HCT116 (cell line): ENCODE results near the gene TNFAIP8L3. TPM values are rescaled to one million over a fixed set of nuclear protein-coding genes. Genes with fewer than 3 reads are reported as not detected.

Experiments
- ATAC-seq: fragments of 200-7000 bp; cut with Tn5 transposase; 2 replicates; pipeline ENCODE4 v1.9.1; 2020; ENCODE audit warnings: mild to moderate bottlenecking, moderate library complexity
- BruUV-seq: library from RNA; stranded (reverse); fragments of 400-500 nt; replicated peaks from 2 replicates; lab custom pipeline; 2021; lab: Mats Ljungman, UMichigan
- CTCF ChIA-PET: fragments of 300-600 bp; sonication (Branson Sonifier 250); formaldehyde crosslinking; loops from one replicate; lab custom pipeline; 2021; ENCODE audit warnings: antibody characterized with exemption; lab: Charles Lee
- POLR2A ChIA-PET: fragments of 300-600, 350-600 bp; sonication (Branson Sonifier 250); formaldehyde crosslinking; loops from one replicate; lab custom pipeline; 2021; ENCODE audit warnings: antibody characterized with exemption; lab: Charles Lee
- RAD21 ChIA-PET, 2 experiments: fragments of 300-600 bp; sonication (Branson Sonifier 250); formaldehyde crosslinking; loops; one replicate each; lab custom pipeline; 2023; ENCODE audit warnings: low total read pairs in 2 of 2; ENCODE audit not compliant: uncharacterized antibody in 2 of 2, unreplicated experiment in 2 of 2, low non-redundant PET in 1 of 2; lab: Charles Lee
- DNase-seq: peaks from one replicate; pipeline ENCODE4 v3.0.0-alpha.2; 2010; ENCODE audit warnings: low read depth, low spot score
- H2AFZ ChIP-seq: fragments of 200-600 bp; shearing (Covaris generic), sonication (generic); 2 replicates; pipeline ENCODE4 v1.6.1; 2017; ENCODE audit warnings: low read depth, mixed run types, mixed read lengths, antibody characterized with exemption, low read length; ENCODE audit not compliant: poor library complexity, severe bottlenecking
- H3K27ac ChIP-seq: 2 replicates; pipeline ENCODE4 v1.5.1; 2012; ENCODE audit warnings: low read depth, low read length
- H3K27me3 ChIP-seq: fragments of 200-600 bp; sonication (generic); 2 replicates; pipeline ENCODE4 v1.6.1; 2016; ENCODE audit warnings: mixed run types, low read length, mixed read lengths; ENCODE audit not compliant: insufficient read depth
- H3K36me3 ChIP-seq, 2 experiments: fragments of 200-500 bp in 1 of 2; fragments of 200-600 bp in 1 of 2; sonication (Bioruptor generic) in 1 of 2; sonication (generic) in 1 of 2; 2 replicates each; pipeline versions ENCODE4 v1.5.1 to v1.6.1; 2014 to 2016; ENCODE audit warnings: low read length in 2 of 2, inconsistent platforms in 1 of 2, mixed read lengths in 1 of 2, mixed run types in 1 of 2; ENCODE audit not compliant: insufficient read depth in 2 of 2, control insufficient read depth in 1 of 2
- H3K4me1 ChIP-seq, 2 experiments: fragments of 200-600 bp in 1 of 2; sonication (generic) in 1 of 2; 2 replicates each; pipeline versions ENCODE4 v1.5.1 to v1.6.1; 2012 to 2017; ENCODE audit warnings: low read length in 2 of 2, inconsistent platforms in 1 of 2, mild to moderate bottlenecking in 1 of 2, mixed read lengths in 1 of 2, mixed run types in 1 of 2, moderate library complexity in 1 of 2; ENCODE audit not compliant: insufficient read depth in 2 of 2, control insufficient read depth in 1 of 2
- H3K4me2 ChIP-seq: fragments of 200-600 bp; sonication (generic); 2 replicates; pipeline ENCODE4 v1.6.1; 2017; ENCODE audit warnings: mixed run types, low read length, mixed read lengths
- H3K4me3 ChIP-seq, 2 experiments: fragments of 200-600 bp in 1 of 2; sonication (generic) in 1 of 2; replicated peaks in 1 of 2; 2 replicates each; pipeline ENCODE4 v1.5.1; 2011 to 2016; ENCODE audit warnings: low read length in 2 of 2, control low read depth in 1 of 2, low read depth in 1 of 2, mild to moderate bottlenecking in 1 of 2, mixed read lengths in 1 of 2, mixed run types in 1 of 2
- H3K79me2 ChIP-seq: fragments of 200-600 bp; sonication (generic); 2 replicates; pipeline ENCODE4 v1.6.1; 2017; ENCODE audit warnings: mild to moderate bottlenecking, mixed run types, low read length, moderate library complexity, mixed read lengths; ENCODE audit not compliant: insufficient read depth
- H3K9ac ChIP-seq: fragments of 200-600 bp; sonication (generic); 2 replicates; pipeline ENCODE4 v1.6.1; 2016; ENCODE audit warnings: low read length, mixed read lengths
- H3K9me2 ChIP-seq: fragments of 200-600 bp; sonication (generic), shearing (Covaris generic); 2 replicates; pipeline ENCODE4 v1.6.1; 2017; ENCODE audit warnings: mixed run types, mild to moderate bottlenecking, moderate library complexity; ENCODE audit not compliant: insufficient read depth
- H3K9me3 ChIP-seq, 2 experiments: fragments of 200-500 bp in 1 of 2; fragments of 200-600 bp in 1 of 2; sonication (Bioruptor generic) in 1 of 2; sonication (generic) in 1 of 2; 2 replicates each; pipeline ENCODE4 v1.6.1; 2014 to 2017; ENCODE audit warnings: low read length in 2 of 2, mixed read lengths in 2 of 2, inconsistent platforms in 1 of 2, low read depth in 1 of 2, mild to moderate bottlenecking in 1 of 2, mixed run types in 1 of 2, moderate library complexity in 1 of 2; ENCODE audit not compliant: control insufficient read depth in 1 of 2, insufficient read depth in 1 of 2
- H4K20me1 ChIP-seq: fragments of 200-600 bp; sonication (generic), shearing (Covaris generic); 2 replicates; pipeline ENCODE4 v1.6.1; 2017; ENCODE audit warnings: mixed run types, mild to moderate bottlenecking, moderate library complexity; ENCODE audit not compliant: insufficient read depth
- CBX3 ChIP-seq: IDR thresholded peaks from 2 replicates; pipeline ENCODE4 v1.6.1; 2012; ENCODE audit warnings: low read depth
- EGR1 ChIP-seq: IDR thresholded peaks from 2 replicates; pipeline ENCODE4 v1.6.1; 2012; ENCODE audit warnings: low read depth
- EZH2 ChIP-seq: fragments of 200-600 bp; sonication (generic); IDR thresholded peaks from 2 replicates; pipeline ENCODE4 v1.6.1; 2017; ENCODE audit warnings: antibody characterized with exemption, mixed run types
- POLR2A ChIP-seq: IDR thresholded peaks from 2 replicates; pipeline ENCODE4 v1.7.0; 2011; ENCODE audit warnings: borderline replicate concordance; ENCODE audit not compliant: insufficient read depth, insufficient read length; ENCODE audit errors: extremely low read depth
- POLR2AphosphoS5 ChIP-seq: IDR thresholded peaks from 2 replicates; pipeline ENCODE4 v1.6.1; 2011; ENCODE audit warnings: mild to moderate bottlenecking, low read depth, low read length, moderate library complexity
- SP1 ChIP-seq: IDR thresholded peaks from 2 replicates; pipeline ENCODE4 v1.6.1; 2012; ENCODE audit warnings: low read depth
- SRF ChIP-seq: IDR thresholded peaks from 2 replicates; pipeline ENCODE4 v1.6.1; 2012; ENCODE audit warnings: low read depth
- YY1 ChIP-seq: IDR thresholded peaks from 2 replicates; pipeline ENCODE4 v1.6.1; 2011; ENCODE audit warnings: low read length, low read depth, moderate library complexity, mild to moderate bottlenecking; ENCODE audit not compliant: insufficient replicate concordance; ENCODE audit errors: extremely low read depth
- ZNF274 ChIP-seq: fragments of 200-500 bp; sonication (Bioruptor generic); IDR thresholded peaks from 2 replicates; pipeline ENCODE4 v1.6.1; 2014; ENCODE audit warnings: mild to moderate bottlenecking, low read depth, low read length, inconsistent platforms
- intact Hi-C: fragments of 100-400 bp; cut with micrococcal nuclease; formaldehyde crosslinking; loops from 2 replicates; pipeline ENCODE4 v1.10.0; 2022
- total RNA-seq: library from RNA; stranded (reverse); gene quantifications from one replicate; pipeline ENCODE4 v1.2.1, GENCODE V29; 2021; ENCODE audit not compliant: unreplicated experiment
- TF ChIP-seq, protein P1 (sequence below): IDR thresholded peaks from 2 replicates; pipeline ENCODE4 v1.6.1; 2011; ENCODE audit warnings: mild to moderate bottlenecking, low read length, moderate library complexity; ENCODE audit not compliant: insufficient replicate concordance; ENCODE audit errors: extremely low read depth
- TF ChIP-seq, protein P2 (sequence below): IDR thresholded peaks from 2 replicates; pipeline ENCODE4 v1.6.1; 2012

TNFAIP8L3 gene
- total RNA-seq, 1 experiment from 2014 or later = 0.47 TPM

DNA sequence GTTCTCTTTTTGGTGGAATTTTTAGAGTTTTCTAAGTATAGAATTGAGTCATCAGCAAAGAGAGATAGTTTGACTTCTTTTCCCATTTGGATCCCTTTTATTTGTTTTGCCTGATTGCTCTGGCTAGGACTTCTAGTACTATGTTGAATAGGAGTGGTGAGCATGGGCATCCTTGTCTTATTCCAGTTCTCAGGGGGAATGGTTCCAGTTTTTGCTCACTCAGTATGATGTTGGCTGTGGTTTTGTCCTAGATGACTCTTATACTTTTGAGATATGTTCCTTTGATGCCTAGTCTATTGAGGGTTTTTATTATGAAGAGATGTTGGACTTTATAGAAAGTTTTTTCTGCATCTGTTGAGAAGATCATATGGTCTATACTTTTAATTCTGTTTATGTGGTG, 72.5 kb downstream of the TNFAIP8L3 start:
- ChIA-PET RAD21 (no interaction called here), CTCF (no interaction called here), POLR2A (no interaction called here)
- no peaks in the 10 kb centered on the region for H3K36me3 ChIP-seq
- H2AFZ ChIP-seq = no peak overlapping the region
- TF ChIP-seq POLR2AphosphoS5 (no peak), ZNF274 (no peak), POLR2A (no peak)
- H3K27ac ChIP-seq = no peak overlapping the region
- H3K4me2 ChIP-seq = no peak overlapping the region
- no peaks in the 10 kb centered on the region; a peak in 1 of 4 replicates for H3K9me3 ChIP-seq
- DNase-seq = no peak
- BruUV-seq = no TSS peak
- H3K4me1 ChIP-seq = no peaks in the 10 kb centered on the region
- intact Hi-C loops = no loop called here
- no peaks in the 10 kb centered on the region for H3K79me2 ChIP-seq
- no peaks in the 10 kb centered on the region for H3K9me2 ChIP-seq
- no peak overlapping the region for H3K9ac ChIP-seq
- no peaks in the 10 kb centered on the region for H3K27me3 ChIP-seq
- H4K20me1 ChIP-seq = no peaks in the 10 kb centered on the region
- H3K4me3 ChIP-seq = no peak overlapping the region
- ATAC-seq = no peak

DNA sequence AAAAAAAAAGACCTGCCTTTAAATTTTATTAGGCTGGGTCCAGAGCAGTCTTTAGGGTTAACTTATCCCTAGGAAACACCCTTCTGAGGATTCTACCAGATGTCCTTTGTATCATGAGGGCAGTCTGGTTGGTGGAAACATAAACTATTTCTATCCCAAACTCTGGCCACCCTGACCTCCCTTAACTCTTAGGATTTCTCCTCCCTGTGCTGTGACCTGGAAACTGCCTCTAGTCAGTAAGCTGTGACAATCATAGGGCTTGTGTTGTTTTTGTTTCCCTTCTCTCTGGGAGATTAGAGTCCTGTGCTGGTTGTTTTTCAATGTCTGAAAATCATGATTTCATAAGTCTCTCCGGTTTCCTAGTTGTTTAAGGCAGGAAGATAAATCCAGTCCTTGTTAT, 78.1 kb downstream of the TNFAIP8L3 start:
- ChIA-PET POLR2A (no interaction called here), CTCF (no interaction called here), RAD21 (no interaction called here)
- ATAC-seq (no peak), DNase-seq (no peak)
- no peak overlapping the region for H3K4me2 ChIP-seq
- no peak overlapping the region for H2AFZ ChIP-seq
- H3K27ac ChIP-seq = no peak overlapping the region
- no peaks in the 10 kb centered on the region for H3K36me3 ChIP-seq
- no peak overlapping the region for H3K9ac ChIP-seq
- no peaks in the 10 kb centered on the region for H3K4me1 ChIP-seq
- TF ChIP-seq SRF = no peak
- TF ChIP-seq, protein P1, sequence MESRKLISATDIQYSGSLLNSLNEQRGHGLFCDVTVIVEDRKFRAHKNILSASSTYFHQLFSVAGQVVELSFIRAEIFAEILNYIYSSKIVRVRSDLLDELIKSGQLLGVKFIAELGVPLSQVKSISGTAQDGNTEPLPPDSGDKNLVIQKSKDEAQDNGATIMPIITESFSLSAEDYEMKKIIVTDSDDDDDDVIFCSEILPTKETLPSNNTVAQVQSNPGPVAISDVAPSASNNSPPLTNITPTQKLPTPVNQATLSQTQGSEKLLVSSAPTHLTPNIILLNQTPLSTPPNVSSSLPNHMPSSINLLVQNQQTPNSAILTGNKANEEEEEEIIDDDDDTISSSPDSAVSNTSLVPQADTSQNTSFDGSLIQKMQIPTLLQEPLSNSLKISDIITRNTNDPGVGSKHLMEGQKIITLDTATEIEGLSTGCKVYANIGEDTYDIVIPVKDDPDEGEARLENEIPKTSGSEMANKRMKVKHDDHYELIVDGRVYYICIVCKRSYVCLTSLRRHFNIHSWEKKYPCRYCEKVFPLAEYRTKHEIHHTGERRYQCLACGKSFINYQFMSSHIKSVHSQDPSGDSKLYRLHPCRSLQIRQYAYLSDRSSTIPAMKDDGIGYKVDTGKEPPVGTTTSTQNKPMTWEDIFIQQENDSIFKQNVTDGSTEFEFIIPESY = no peak
- no peak for TF ChIP-seq ZNF274
- no peak for TF ChIP-seq YY1
- no peak for TF ChIP-seq SP1
- TF ChIP-seq EZH2 = no peak
- no peak for TF ChIP-seq CBX3
- TF ChIP-seq, protein P2, sequence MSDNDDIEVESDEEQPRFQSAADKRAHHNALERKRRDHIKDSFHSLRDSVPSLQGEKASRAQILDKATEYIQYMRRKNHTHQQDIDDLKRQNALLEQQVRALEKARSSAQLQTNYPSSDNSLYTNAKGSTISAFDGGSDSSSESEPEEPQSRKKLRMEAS = no peak
- TF ChIP-seq POLR2A = no peak
- no peak for TF ChIP-seq EGR1
- H3K9me3 ChIP-seq = no peaks in the 10 kb centered on the region; a peak in 1 of 4 replicates
- H3K79me2 ChIP-seq = no peaks in the 10 kb centered on the region
- H3K9me2 ChIP-seq = no peaks in the 10 kb centered on the region
- no TSS peak for BruUV-seq
- H4K20me1 ChIP-seq = no peaks in the 10 kb centered on the region
- no peaks in the 10 kb centered on the region for H3K27me3 ChIP-seq
- H3K4me3 ChIP-seq = no peak overlapping the region
- intact Hi-C loops = no loop called here
